BJ (cell line): ENCODE measurements around the gene GEMIN5. TPM values are rescaled to one million over a fixed set of nuclear protein-coding genes. Genes with fewer than 3 reads are reported as not detected.
A peak's percentile ranks its signal among the peaks of the same experiment; 100 is the strongest.

Source experiments
- CTCF ChIA-PET: fragments of 350-600 bp; formaldehyde crosslinking; extraction: SDS; loops from one replicate; lab custom pipeline; 2021; ENCODE audit warnings: antibody characterized with exemption, inconsistent platforms; lab: Yijun Ruan, JAX
- POLR2A ChIA-PET: fragments of 300-600 bp; sonication (Branson Sonifier 250); formaldehyde crosslinking; extraction: SDS; loops from one replicate; lab custom pipeline; 2021; ENCODE audit warnings: antibody characterized with exemption; lab: Charles Lee
- DNase-seq: peaks from one replicate; pipeline ENCODE4 v3.0.0-alpha.2; 2011; ENCODE audit warnings: low read depth
- H3K27me3 ChIP-seq: 2 replicates; pipeline ENCODE4 v1.6.0; 2011; ENCODE audit warnings: low read length; ENCODE audit not compliant: control insufficient read depth, insufficient read depth
- H3K36me3 ChIP-seq: 2 replicates; pipeline ENCODE4 v1.5.1; 2011; ENCODE audit warnings: low read length; ENCODE audit not compliant: control insufficient read depth, insufficient read depth
- H3K4me3 ChIP-seq: 2 replicates; pipeline ENCODE4 v1.5.1; 2011; ENCODE audit warnings: low read depth, mild to moderate bottlenecking, control low read depth, low read length
- polyA plus RNA-seq: library from polyadenylated mRNA; depleted of rRNA; stranded (reverse); fragments of >200 nt; gene quantifications from 2 replicates; pipeline ENCODE4 v1.2.3, GENCODE V29; 2011
- TF ChIP-seq, protein P1 (sequence below): IDR thresholded peaks from 2 replicates; pipeline ENCODE4 v1.5.1; 2011; ENCODE audit warnings: low read depth, mild to moderate bottlenecking, control low read depth, inconsistent platforms, low read length, moderate library complexity; ENCODE audit not compliant: insufficient read depth

The GEMIN5 gene
- polyA plus RNA-seq, 1 experiment, result 7.5 TPM

DNA sequence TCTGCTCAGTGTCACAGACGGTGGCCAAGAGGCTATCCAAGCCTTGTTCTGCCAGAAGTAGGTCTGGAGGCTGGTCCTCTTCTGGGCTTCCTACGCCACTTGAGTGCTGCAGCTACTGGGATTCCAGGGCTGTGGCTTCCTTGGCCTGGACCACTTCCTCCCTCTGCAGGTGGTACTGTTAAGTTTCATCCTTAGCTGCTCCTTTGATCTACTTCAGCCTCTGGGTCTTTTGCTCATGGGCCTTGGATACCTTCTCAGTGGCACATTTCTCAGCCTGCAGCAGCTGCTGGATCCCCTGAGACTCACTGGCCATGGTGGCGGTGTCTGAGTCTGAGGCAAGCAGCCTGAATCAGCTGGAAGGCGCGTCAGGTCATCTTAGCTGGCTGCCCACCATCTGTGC, 69.3 kb downstream of the GEMIN5 start:
- TF ChIP-seq, protein P1, sequence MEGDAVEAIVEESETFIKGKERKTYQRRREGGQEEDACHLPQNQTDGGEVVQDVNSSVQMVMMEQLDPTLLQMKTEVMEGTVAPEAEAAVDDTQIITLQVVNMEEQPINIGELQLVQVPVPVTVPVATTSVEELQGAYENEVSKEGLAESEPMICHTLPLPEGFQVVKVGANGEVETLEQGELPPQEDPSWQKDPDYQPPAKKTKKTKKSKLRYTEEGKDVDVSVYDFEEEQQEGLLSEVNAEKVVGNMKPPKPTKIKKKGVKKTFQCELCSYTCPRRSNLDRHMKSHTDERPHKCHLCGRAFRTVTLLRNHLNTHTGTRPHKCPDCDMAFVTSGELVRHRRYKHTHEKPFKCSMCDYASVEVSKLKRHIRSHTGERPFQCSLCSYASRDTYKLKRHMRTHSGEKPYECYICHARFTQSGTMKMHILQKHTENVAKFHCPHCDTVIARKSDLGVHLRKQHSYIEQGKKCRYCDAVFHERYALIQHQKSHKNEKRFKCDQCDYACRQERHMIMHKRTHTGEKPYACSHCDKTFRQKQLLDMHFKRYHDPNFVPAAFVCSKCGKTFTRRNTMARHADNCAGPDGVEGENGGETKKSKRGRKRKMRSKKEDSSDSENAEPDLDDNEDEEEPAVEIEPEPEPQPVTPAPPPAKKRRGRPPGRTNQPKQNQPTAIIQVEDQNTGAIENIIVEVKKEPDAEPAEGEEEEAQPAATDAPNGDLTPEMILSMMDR, result peak; percentile 31; the same call in 1 of the 2 replicates
- ChIA-PET CTCF (interaction anchor here (0.8 to 1.8 kb wide), 2 partner anchors 8 to 58 kb away, joined by 3 to 6 read pairs; no protein-coding TSS in a partner anchor), POLR2A (no interaction called here)
- no peaks in the 10 kb centered on the region for H3K27me3 ChIP-seq
- no peak overlapping the region for H3K4me3 ChIP-seq
- DNase-seq, result no peak
- H3K36me3 ChIP-seq, result peaks cover 7% of the 10 kb centered on the region

DNA sequence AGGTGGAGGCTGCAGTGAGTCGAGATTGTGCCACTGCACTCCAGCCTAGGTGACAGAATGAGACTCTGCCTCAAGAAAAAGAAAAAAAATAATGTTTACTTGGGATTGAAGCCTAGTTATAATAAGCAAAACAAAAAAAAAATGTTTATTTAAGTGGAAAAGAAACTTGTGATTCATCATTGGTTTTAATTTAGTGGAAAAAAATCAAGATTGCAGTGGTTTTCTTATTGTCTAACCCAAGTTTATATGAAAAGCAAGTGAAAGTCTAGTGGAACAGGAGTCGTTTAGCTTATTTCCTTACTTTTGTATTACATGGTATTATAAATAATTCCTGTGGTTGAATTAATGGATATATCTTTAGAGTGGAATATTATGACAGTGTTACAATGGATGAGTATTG, 71.2 kb downstream of the GEMIN5 start:
- ChIA-PET CTCF (interaction anchor here (0.8 to 1.3 kb wide), 2 partner anchors 32 to 43 kb away, joined by 3 read pairs; no protein-coding TSS in a partner anchor), POLR2A (no interaction called here)
- Histone ChIP-seq H3K36me3 (peaks cover 7% of the 10 kb centered on the region), H3K4me3 (no peak overlapping the region), H3K27me3 (no peaks in the 10 kb centered on the region)
- DNase-seq, result no peak
- TF ChIP-seq, protein P1, result no peak

DNA sequence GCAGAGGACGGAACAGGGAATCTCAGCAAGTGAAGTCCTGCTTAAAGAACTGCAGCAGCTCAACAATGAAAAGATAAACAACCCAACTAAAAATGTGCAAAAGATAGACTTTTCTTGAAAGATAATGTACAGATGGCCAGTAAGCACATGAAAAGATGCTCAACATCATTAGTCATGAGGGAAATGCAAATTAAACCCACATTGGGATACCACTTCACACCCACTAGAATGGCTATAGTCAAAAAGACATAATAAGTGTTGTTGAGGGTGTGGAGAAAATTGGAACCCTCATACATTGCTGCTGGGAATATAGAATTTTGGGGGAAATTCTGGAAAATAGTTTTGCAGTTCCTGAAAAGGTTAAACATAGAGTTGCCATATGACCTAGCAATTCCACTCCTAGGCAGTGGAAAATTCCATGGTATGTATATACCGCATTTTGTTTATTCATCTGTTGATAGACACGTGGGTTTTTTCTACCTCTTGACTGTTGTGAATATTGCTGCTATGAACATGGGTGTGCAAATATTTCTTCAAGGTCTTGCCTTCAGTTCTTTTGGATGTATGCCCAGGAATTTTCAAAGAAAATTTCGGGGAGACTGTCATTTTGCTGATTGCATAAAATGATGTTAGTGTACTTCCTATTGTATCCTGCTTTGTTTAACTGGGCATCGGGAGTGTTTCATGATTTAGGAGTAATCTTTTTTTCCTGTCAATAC, 72.4 kb downstream of the GEMIN5 start:
- TF ChIP-seq, protein P1, result no peak
- H3K27me3 ChIP-seq, result no peaks in the 10 kb centered on the region
- no peak overlapping the region for H3K4me3 ChIP-seq
- H3K36me3 ChIP-seq, result peaks cover 5% of the 10 kb centered on the region
- ChIA-PET POLR2A (interaction anchor here (0.5 to 0.6 kb wide), 2 partner anchors 49 to 90 kb away, joined by 3 to 8 read pairs; no protein-coding TSS in a partner anchor), CTCF (no interaction called here)
- no peak for DNase-seq

DNA sequence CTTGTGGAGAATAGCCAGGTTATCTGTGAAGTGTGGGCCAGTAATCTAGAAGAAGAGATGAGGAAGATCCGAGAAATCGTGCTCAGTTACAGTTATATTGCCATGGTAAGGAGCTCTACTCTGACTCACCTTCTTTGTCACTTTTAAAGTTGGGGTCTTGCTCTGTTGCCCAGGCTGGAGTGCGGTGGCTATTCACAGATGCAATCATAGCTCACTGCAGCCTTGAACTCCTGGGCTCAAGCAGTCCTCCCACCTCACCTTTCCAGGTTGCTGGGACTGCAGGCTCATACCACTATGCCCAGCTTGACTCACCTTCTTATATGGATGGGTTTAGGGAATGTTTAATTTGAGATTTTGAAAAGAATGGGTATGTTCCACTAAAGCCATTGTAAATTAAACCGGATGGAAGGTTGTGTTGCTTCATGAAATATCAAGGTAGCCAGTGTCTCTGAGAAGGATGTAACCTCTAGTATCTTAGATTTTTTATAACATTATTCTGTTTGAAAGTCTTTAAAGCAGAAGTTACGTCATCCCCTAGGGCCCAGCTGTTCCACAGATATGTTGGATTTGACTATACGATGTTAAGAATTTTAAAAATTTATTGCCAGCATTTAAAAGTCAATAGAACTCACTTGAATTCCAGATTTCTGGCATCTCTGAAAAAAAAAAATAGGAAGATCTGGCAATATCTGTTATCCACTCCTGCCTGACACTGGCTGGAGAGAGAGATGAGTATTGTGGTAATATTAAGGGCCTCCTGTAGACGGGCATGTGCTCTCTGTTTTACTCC, 74.5 kb downstream of the GEMIN5 start:
- DNase-seq, result no peak
- POLR2A ChIA-PET, result interaction anchor here (0.7 kb wide), 1 partner anchor 771 kb away, joined by 7 read pairs; no protein-coding TSS in a partner anchor
- TF ChIP-seq, protein P1, result no peak
- Histone ChIP-seq H3K4me3 (no peak overlapping the region), H3K36me3 (peaks cover 4% of the 10 kb centered on the region; the same call in 1 of the 2 replicates), H3K27me3 (no peaks in the 10 kb centered on the region)
- CTCF ChIA-PET, result interaction anchor here (1.5 kb wide), 1 partner anchor 13 kb away, joined by 4 read pairs; no protein-coding TSS in a partner anchor

DNA sequence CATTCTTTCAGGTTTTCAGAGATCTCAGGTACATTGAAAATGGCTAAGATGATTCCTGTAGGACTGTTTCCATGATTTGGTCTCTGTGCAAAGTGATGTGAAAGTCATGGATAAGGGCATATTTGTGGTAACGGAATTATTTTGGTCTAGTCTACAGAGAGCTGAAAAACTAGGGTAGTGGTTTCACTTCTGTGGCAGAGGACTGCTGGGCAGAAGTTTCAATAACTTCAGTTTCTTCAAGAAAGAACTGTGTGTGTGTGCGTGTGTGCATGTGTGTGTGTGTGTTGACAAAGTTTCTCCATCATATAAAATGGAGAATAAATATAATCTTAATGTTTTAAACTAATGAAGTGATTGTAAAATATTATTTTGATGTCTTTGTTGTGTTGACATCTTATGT, 75.2 kb downstream of the GEMIN5 start:
- Histone ChIP-seq H3K36me3 (peaks cover 4% of the 10 kb centered on the region; the same call in 1 of the 2 replicates), H3K4me3 (no peak overlapping the region), H3K27me3 (no peaks in the 10 kb centered on the region)
- no peak for DNase-seq
- CTCF ChIA-PET, result interaction anchor here (1.5 kb wide), 1 partner anchor 14 kb away, joined by 4 read pairs; no protein-coding TSS in a partner anchor
- POLR2A ChIA-PET, result no interaction called here
- TF ChIP-seq, protein P1, result no peak
